GM12878 (cell line): ENCODE measurements around the gene TEX2. TPM values are rescaled to one million over a fixed set of nuclear protein-coding genes. Genes with fewer than 3 reads are reported as not detected.

Experiments
- ASH2L ChIP-seq: fragments of 300-600, 200-600 bp; sonication (generic); IDR thresholded peaks from 2 replicates; pipeline ENCODE4 v1.6.1; 2017; ENCODE audit warnings: low read depth, mild to moderate bottlenecking, borderline replicate concordance
- ATF2 ChIP-seq: IDR thresholded peaks from 2 replicates; pipeline ENCODE4 v1.6.1; 2012; ENCODE audit warnings: low read length, inconsistent platforms
- BMI1 ChIP-seq: fragments of 450-650 bp; IDR thresholded peaks from 2 replicates; pipeline ENCODE4 v1.6.1; 2016; ENCODE audit warnings: mild to moderate bottlenecking, moderate library complexity, borderline replicate concordance
- CBFB ChIP-seq: IDR thresholded peaks from 2 replicates; pipeline ENCODE4 v1.6.1; 2016; ENCODE audit warnings: antibody characterized with exemption, low read depth
- E2F8 ChIP-seq: fragments of 450-650 bp; IDR thresholded peaks from 2 replicates; pipeline ENCODE4 v1.6.1; 2018; ENCODE audit warnings: mild to moderate bottlenecking, low read depth, moderate library complexity; ENCODE audit not compliant: partially characterized antibody
- EGR1 ChIP-seq, 2 experiments: IDR thresholded peaks; 1 replicate in 1 of 2; 2 replicates in 1 of 2; pipeline ENCODE4 v1.6.1; 2011 to 2012; ENCODE audit warnings: low read depth in 2 of 2, low read length in 2 of 2, borderline replicate concordance in 1 of 2, mild to moderate bottlenecking in 1 of 2, moderate library complexity in 1 of 2
- HCFC1 ChIP-seq: fragments of 150-350 bp; IDR thresholded peaks from 2 replicates; pipeline ENCODE4 v1.6.1; 2014; ENCODE audit warnings: low read length
- HDAC6 ChIP-seq: fragments of 200-600 bp; sonication (generic); IDR thresholded peaks from one replicate; pipeline ENCODE4 v1.8.0; 2017; ENCODE audit warnings: antibody characterized with exemption; ENCODE audit not compliant: unreplicated experiment
- NBN ChIP-seq: fragments of 450-650 bp; IDR thresholded peaks from 2 replicates; pipeline ENCODE4 v1.6.1; 2016
- POLR2A ChIP-seq: IDR thresholded peaks from 2 replicates; pipeline ENCODE4 v1.6.1; 2011; ENCODE audit warnings: low read depth, mild to moderate bottlenecking, low read length
- POU2F2 ChIP-seq: IDR thresholded peaks from 3 replicates; pipeline ENCODE4 v1.6.1; 2011; ENCODE audit warnings: low read depth, mild to moderate bottlenecking, low read length, borderline replicate concordance
- RB1 ChIP-seq: fragments of 450-650 bp; formaldehyde crosslinking; IDR thresholded peaks from 2 replicates; pipeline ENCODE4 v1.6.1; 2017; ENCODE audit warnings: mild to moderate bottlenecking, borderline replicate concordance
- RBBP5 ChIP-seq: fragments of 200-600 bp; sonication (generic); conservative IDR thresholded peaks from 2 replicates; pipeline ENCODE4 v1.6.1; 2016
- SIX5 ChIP-seq: IDR thresholded peaks from 2 replicates; pipeline ENCODE4 v1.6.1; 2011; ENCODE audit warnings: mild to moderate bottlenecking, low read depth, low read length, moderate library complexity; ENCODE audit not compliant: severe bottlenecking
- SP1 ChIP-seq: IDR thresholded peaks from one replicate; pipeline ENCODE4 v1.6.1; 2011; ENCODE audit warnings: low read depth, low read length
- SREBF1 ChIP-seq: IDR thresholded peaks from 2 replicates; pipeline ENCODE4 v1.6.1; 2012; ENCODE audit warnings: mild to moderate bottlenecking, low read length
- STAT1 ChIP-seq: fragments of 450-650 bp; conservative IDR thresholded peaks from 2 replicates; pipeline ENCODE4 v1.6.1; 2014; ENCODE audit warnings: antibody characterized with exemption, mild to moderate bottlenecking
- polyA plus RNA-seq, 11 experiments: library from polyadenylated mRNA; depleted of rRNA in 4 of 11; unstranded in 6 of 11; stranded (reverse) in 5 of 11; fragments of >200 nt; fragmentation: Nextera tagmentation in 4 of 11; fragmentation: Illumina TruSeq in 1 of 11; extraction: Ambion mirVana in 4 of 11; extraction: Trizol in 1 of 11; gene quantifications; 1 replicate in 1 of 11; 2 replicates in 10 of 11; pipeline versions ENCODE4 v1.2.1 to v1.2.3, GENCODE V29; 2011 to 2016; ENCODE audit warnings: inconsistent platforms in 2 of 11, missing spikeins in 2 of 11, low read depth in 1 of 11
- total RNA-seq, 4 experiments: library from RNA; depleted of rRNA in 3 of 4; stranded (reverse); fragments of >200 nt in 3 of 4; fragmentation: Illumina TruSeq in 1 of 4; extraction: Trizol in 1 of 4; gene quantifications; 2 replicates each; pipeline versions ENCODE4 v1.2.1 to v1.2.3, GENCODE V29; 2013 to 2021
- TF ChIP-seq, protein P1 (sequence below): fragments of 450-650 bp; formaldehyde crosslinking; IDR thresholded peaks from 2 replicates; pipeline ENCODE4 v1.4.0; 2022; ENCODE audit warnings: mild to moderate bottlenecking, moderate library complexity
- TF ChIP-seq, protein P2 (sequence below): IDR thresholded peaks from 2 replicates; pipeline ENCODE4 v1.6.1; 2011; ENCODE audit warnings: low read depth, mild to moderate bottlenecking, low read length, moderate library complexity, borderline replicate concordance; ENCODE audit errors: extremely low read depth
- TF ChIP-seq, protein P3 (sequence below): fragments of 150-350 bp; IDR thresholded peaks from 2 replicates; pipeline ENCODE4 v1.6.1; 2014; ENCODE audit warnings: mild to moderate bottlenecking, low read depth, low read length

TEX2 gene
- total and polyA plus RNA-seq, 10 of the 15 experiments (the other 5 are each of a cell fraction or from before 2014, with no cell fraction given) = 3.8 to 19.9 (median 15.8) TPM

DNA sequence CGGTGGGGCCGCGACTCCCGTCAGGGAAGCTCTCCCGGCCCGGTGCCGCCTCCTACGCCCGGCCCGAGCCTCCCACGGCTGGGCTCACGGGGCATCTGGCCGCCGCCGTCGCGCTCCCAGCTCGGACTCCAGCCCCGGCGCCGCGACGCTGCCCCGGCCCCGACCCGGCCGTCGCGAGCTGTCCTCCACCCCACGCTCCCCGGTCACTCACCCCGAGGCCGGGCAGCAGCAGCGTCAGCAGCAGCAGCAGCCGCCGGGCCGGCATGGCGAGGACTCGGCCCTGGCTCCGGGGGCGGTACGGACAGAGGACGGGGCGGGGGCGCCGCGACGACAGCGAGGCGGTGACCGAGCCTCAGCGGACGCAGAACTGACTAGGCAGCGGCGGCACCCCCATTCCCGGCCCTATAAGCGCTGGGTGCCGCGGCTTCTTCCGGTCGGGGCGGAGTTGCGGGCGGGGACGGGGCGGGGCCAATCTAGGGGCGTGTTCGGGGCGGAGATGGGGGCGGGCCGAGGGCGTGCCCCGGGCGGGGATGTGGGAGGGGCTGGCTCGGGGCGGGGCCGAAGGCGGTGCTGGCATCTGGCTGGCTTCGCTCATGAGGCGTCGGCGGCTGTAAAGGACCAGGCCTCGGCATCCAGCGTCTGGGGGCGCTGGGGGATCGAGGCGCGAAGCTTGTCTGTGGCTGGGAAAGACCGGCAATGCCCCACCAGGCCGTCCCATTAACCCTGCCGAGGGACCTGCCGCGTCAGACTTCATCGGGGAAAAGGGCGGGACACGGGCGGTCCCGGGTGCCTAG is 133.1 kb downstream of the TEX2 start, which contains the start of gene ERN1 (continued):
- TF ChIP-seq RBBP5 (no peak), SREBF1 (no peak), SP1 (peak; percentile 27), BMI1 (no peak), HCFC1 (no peak; the same call in 1 of the 2 replicates), RB1 (no peak), SIX5 (no peak), ASH2L (no peak; the same call in 1 of the 2 replicates), POLR2A (peak; percentile 98), NBN (no peak), HDAC6 (peak; percentile 15), E2F8 (no peak), ATF2 (no peak), CBFB (peak; percentile 28; the same call in 1 of the 2 replicates), POU2F2 (peak; percentile 78), EGR1 (IDR thresholded peaks at IDR 0.05; ENCODE audit: borderline replicate concordance in 1 of 2, low read depth in 2 of 2, low read length in 2 of 2) (peak in 1 of 2 experiments; percentile 86; a peak in 2 of 3 replicates), STAT1 (0 out of 2 replicates have a peak, but pooled peaks have one; percentile 76)
- TF ChIP-seq, protein P1, sequence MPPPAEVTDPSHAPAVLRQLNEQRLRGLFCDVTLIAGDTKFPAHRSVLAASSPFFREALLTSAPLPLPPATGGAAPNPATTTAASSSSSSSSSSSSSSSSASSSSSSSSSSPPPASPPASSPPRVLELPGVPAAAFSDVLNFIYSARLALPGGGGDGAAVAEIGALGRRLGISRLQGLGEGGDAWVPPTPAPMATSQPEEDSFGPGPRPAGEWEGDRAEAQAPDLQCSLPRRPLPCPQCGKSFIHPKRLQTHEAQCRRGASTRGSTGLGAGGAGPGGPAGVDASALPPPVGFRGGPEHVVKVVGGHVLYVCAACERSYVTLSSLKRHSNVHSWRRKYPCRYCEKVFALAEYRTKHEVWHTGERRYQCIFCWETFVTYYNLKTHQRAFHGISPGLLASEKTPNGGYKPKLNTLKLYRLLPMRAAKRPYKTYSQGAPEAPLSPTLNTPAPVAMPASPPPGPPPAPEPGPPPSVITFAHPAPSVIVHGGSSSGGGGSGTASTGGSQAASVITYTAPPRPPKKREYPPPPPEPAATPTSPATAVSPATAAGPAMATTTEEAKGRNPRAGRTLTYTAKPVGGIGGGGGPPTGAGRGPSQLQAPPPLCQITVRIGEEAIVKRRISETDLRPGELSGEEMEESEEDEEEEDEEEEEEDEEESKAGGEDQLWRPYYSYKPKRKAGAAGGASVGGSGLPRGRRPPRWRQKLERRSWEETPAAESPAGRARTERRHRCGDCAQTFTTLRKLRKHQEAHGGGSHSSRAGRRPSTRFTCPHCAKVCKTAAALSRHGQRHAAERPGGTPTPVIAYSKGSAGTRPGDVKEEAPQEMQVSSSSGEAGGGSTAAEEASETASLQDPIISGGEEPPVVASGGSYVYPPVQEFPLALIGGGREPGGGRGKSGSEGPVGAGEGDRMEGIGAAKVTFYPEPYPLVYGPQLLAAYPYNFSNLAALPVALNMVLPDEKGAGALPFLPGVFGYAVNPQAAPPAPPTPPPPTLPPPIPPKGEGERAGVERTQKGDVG = no peak
- TF ChIP-seq, protein P2, sequence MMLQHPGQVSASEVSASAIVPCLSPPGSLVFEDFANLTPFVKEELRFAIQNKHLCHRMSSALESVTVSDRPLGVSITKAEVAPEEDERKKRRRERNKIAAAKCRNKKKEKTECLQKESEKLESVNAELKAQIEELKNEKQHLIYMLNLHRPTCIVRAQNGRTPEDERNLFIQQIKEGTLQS = no peak
- TF ChIP-seq, protein P3, sequence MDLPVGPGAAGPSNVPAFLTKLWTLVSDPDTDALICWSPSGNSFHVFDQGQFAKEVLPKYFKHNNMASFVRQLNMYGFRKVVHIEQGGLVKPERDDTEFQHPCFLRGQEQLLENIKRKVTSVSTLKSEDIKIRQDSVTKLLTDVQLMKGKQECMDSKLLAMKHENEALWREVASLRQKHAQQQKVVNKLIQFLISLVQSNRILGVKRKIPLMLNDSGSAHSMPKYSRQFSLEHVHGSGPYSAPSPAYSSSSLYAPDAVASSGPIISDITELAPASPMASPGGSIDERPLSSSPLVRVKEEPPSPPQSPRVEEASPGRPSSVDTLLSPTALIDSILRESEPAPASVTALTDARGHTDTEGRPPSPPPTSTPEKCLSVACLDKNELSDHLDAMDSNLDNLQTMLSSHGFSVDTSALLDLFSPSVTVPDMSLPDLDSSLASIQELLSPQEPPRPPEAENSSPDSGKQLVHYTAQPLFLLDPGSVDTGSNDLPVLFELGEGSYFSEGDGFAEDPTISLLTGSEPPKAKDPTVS = no peak
